Adrenal gland (tissue), 5 donors: ENCODE results near the gene CDS1.

ENCODE experiments used
- POLR2A ChIP-seq, 2 donors: fragments of 450-650 bp; IDR thresholded peaks; one replicate each; pipeline ENCODE4 v1.6.1; 2017; ENCODE audit warnings: antibody characterized with exemption in 2 of 2, mild to moderate bottlenecking in 2 of 2, moderate library complexity in 1 of 2
- TF ChIP-seq, protein P1 (sequence below), 6 experiments: fragments of 450-650 bp in 4 of 6; fragments of 200-600 bp in 2 of 6; sonication (generic) in 1 of 6; IDR thresholded peaks; 1 replicate in 5 of 6; 2 replicates in 1 of 6; pipeline versions ENCODE4 v1.5.1 to v1.8.0; 2016 to 2021; ENCODE audit warnings: antibody characterized with exemption in 6 of 6, mild to moderate bottlenecking in 2 of 6, moderate library complexity in 1 of 6
- donor health status: DM: no; HTN: no; CAD: no.

DNA sequence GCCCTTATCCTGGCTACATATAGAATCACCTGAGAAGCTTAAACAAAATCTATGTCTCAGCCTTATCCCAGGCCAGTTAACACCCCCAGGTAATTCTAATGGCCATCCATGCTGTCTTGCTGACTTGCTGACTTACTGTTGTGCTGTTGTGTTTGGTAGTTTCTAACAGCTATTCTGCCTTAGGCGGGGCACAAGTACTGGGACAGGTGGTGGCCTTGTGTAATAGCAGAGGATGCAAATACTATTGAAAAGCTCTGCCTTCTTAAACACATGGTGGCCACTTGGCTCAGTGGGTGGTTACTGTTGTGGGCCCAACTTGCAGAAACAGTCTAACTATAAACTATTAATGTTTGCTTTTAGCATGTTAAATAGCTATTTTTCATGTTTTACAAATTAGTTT is 56.2 kb downstream of the CDS1 start:
- no peak for TF ChIP-seq POLR2A (IDR thresholded peaks at IDR 0.05)
- TF ChIP-seq, protein P1, sequence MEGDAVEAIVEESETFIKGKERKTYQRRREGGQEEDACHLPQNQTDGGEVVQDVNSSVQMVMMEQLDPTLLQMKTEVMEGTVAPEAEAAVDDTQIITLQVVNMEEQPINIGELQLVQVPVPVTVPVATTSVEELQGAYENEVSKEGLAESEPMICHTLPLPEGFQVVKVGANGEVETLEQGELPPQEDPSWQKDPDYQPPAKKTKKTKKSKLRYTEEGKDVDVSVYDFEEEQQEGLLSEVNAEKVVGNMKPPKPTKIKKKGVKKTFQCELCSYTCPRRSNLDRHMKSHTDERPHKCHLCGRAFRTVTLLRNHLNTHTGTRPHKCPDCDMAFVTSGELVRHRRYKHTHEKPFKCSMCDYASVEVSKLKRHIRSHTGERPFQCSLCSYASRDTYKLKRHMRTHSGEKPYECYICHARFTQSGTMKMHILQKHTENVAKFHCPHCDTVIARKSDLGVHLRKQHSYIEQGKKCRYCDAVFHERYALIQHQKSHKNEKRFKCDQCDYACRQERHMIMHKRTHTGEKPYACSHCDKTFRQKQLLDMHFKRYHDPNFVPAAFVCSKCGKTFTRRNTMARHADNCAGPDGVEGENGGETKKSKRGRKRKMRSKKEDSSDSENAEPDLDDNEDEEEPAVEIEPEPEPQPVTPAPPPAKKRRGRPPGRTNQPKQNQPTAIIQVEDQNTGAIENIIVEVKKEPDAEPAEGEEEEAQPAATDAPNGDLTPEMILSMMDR (IDR thresholded peaks at IDR 0.05), result no peak
